A549 (cell line): ENCODE data around the gene LPCAT4.
"Not testable (repeated sequence)": the region's sequence is repeated elsewhere in the genome, so short reads cannot be mapped to it uniquely, and the experiment has no call there.

Experiments
- EP300 ChIP-seq, 2 experiments: fragments of >200 bp; sonication (Bioruptor Twin); formaldehyde crosslinking; IDR thresholded peaks; 2 replicates in 1 of 2; 3 replicates in 1 of 2; pipeline ENCODE4 v1.6.1; 2016 to 2017
- MAX ChIP-seq: IDR thresholded peaks from 2 replicates; pipeline ENCODE4 v1.6.1; 2012
- POLR2A ChIP-seq: IDR thresholded peaks from 2 replicates; pipeline ENCODE4 v1.6.1; 2012; ENCODE audit warnings: mild to moderate bottlenecking, low read length
- ZC3H11A ChIP-seq: fragments of 450-650 bp; IDR thresholded peaks from 2 replicates; pipeline ENCODE4 v1.6.1; 2014; ENCODE audit warnings: antibody characterized with exemption, mild to moderate bottlenecking

DNA sequence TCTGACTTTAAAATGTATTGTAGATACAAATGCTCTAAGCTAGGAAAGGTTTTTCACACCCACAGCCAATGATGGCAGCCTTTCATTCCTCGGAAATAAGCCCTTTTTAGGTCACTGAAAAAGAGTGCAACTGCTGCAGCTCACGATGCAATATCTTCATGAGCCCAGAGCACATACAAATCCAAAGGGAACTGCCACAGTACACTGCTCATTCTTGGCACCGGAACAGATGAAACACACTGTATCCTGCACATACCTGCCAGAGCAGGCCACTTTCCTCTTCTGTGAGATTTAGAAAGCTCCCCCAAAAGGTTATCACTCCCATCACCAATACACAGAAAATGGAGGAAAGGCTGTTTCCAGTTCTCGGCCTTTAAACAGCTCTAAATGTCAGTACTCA, 13.5 kb upstream of the LPCAT4 start:
- TF ChIP-seq POLR2A; ZC3H11A; MAX; EP300 (IDR thresholded peaks at IDR 0.05): not testable (repeated sequence)
